CD8-positive, alpha-beta memory T cell (primary cell): ENCODE data around the gene CCDC106. TPM values are rescaled to one million over a fixed set of nuclear protein-coding genes. Genes with fewer than 3 reads are reported as not detected.

Source experiments
- CTCF ChIA-PET: fragments of 350-600 bp; sonication (Branson Sonifier 250); formaldehyde crosslinking; loops from one replicate; lab custom pipeline; 2021; ENCODE audit warnings: antibody characterized with exemption; lab: Charles Lee
- POLR2A ChIA-PET: fragments of 350-600 bp; sonication (Branson Sonifier 250); formaldehyde crosslinking; loops from one replicate; lab custom pipeline; 2021; ENCODE audit warnings: antibody characterized with exemption; lab: Charles Lee
- DNase-seq, 5 donors: peaks; one replicate each; pipeline versions ENCODE4 v3.0.0 to v3.0.0-alpha.2; 2020 to 2022; ENCODE audit warnings: mixed read lengths in 1 of 5
- H3K27ac ChIP-seq: one replicate; pipeline ENCODE4 v1.7.0; 2013; ENCODE audit warnings: low read depth, mild to moderate bottlenecking, low read length, moderate library complexity
- H3K27me3 ChIP-seq: 2 replicates; pipeline ENCODE4 v1.7.0; 2013; ENCODE audit warnings: low read length, mild to moderate bottlenecking; ENCODE audit not compliant: insufficient read depth, poor library complexity, severe bottlenecking
- H3K36me3 ChIP-seq: 2 replicates; pipeline ENCODE4 v1.7.0; 2013; ENCODE audit warnings: mild to moderate bottlenecking, low read length, moderate library complexity; ENCODE audit not compliant: insufficient read depth
- H3K4me1 ChIP-seq: 2 replicates; pipeline ENCODE4 v1.7.0; 2013; ENCODE audit warnings: mild to moderate bottlenecking, low read length, moderate library complexity; ENCODE audit not compliant: insufficient read depth
- H3K4me3 ChIP-seq: 2 replicates; pipeline ENCODE4 v1.7.0; 2013; ENCODE audit warnings: mild to moderate bottlenecking, low read length
- H3K9me3 ChIP-seq: 2 replicates; pipeline ENCODE4 v1.7.0; 2013; ENCODE audit warnings: mild to moderate bottlenecking, low read length
- H3K27ac Mint-ChIP-seq, 8 donors: one replicate each; pipeline ENCODE4 v1.8.0; 2020 to 2021; ENCODE audit warnings: mixed read lengths in 8 of 8, mild to moderate bottlenecking in 6 of 8, inconsistent platforms in 3 of 8, moderate library complexity in 3 of 8
- H3K27me3 Mint-ChIP-seq, 2 donors: one replicate each; pipeline ENCODE4 v1.8.0; 2020 to 2021; ENCODE audit warnings: mixed read lengths in 2 of 2, mild to moderate bottlenecking in 1 of 2, moderate library complexity in 1 of 2
- H3K36me3 Mint-ChIP-seq, 3 donors: one replicate each; pipeline ENCODE4 v1.8.0; 2020 to 2021; ENCODE audit warnings: mixed read lengths in 3 of 3, inconsistent platforms in 1 of 3, mild to moderate bottlenecking in 1 of 3
- H3K4me1 Mint-ChIP-seq, 3 donors: one replicate each; pipeline ENCODE4 v1.8.0; 2020 to 2021; ENCODE audit warnings: mixed read lengths in 3 of 3, inconsistent platforms in 1 of 3, mild to moderate bottlenecking in 1 of 3
- H3K4me3 Mint-ChIP-seq, 7 donors: one replicate each; pipeline ENCODE4 v1.8.0; 2020 to 2021; ENCODE audit warnings: mixed read lengths in 7 of 7, mild to moderate bottlenecking in 6 of 7, moderate library complexity in 4 of 7, inconsistent platforms in 2 of 7
- H3K9me3 Mint-ChIP-seq, 5 donors: one replicate each; pipeline ENCODE4 v1.8.0; 2020 to 2022; ENCODE audit warnings: mixed read lengths in 5 of 5, mild to moderate bottlenecking in 3 of 5, moderate library complexity in 2 of 5, inconsistent platforms in 1 of 5
- polyA plus RNA-seq: library from polyadenylated mRNA; unstranded; fragments of 300-500 nt; fragmentation: Illumina TruSeq; gene quantifications from one replicate; pipeline ENCODE4 v1.2.3, GENCODE V29; 2021
- total RNA-seq, 2 experiments: library from RNA; stranded (reverse); gene quantifications; one replicate each; pipeline ENCODE4 v1.2.3, GENCODE V29; 2021

Gene CCDC106
- total and polyA plus RNA-seq, 3 experiments from 2014 or later, result 0.54 to 2.2 (median 2.0) TPM

GRCh38 chr19:55689411-55690108 lies 41.5 kb downstream of the CCDC106 start:
- Mint-ChIP-seq H3K4me1 (peaks cover 3 to 23% (median 5%) of the 10 kb centered on the region in 3 donors), H3K27me3 (no peaks in the 10 kb centered on the region), H3K27ac (no peak overlapping the region), H3K36me3 (peaks cover 0 to 79% (median 7%) of the 10 kb centered on the region in 3 donors), H3K9me3 (no peaks in the 10 kb centered on the region), H3K4me3 (no peak overlapping the region)
- POLR2A ChIA-PET, result no interaction called here
- no peaks in the 10 kb centered on the region for H3K9me3 ChIP-seq
- no peak overlapping the region for H3K27ac ChIP-seq
- H3K4me3 ChIP-seq, result no peak overlapping the region
- peaks cover 39% of the 10 kb centered on the region for H3K36me3 ChIP-seq
- DNase-seq, result peak in 1 of 5 donors; percentile 45
- no peaks in the 10 kb centered on the region for H3K27me3 ChIP-seq
- CTCF ChIA-PET, result no interaction called here
- H3K4me1 ChIP-seq, result no peaks in the 10 kb centered on the region

GRCh38 chr19:55690109-55690768 lies 42.2 kb downstream of the CCDC106 start:
- peaks cover 0 to 78% (median 7%) of the 10 kb centered on the region in 3 donors for H3K36me3 Mint-ChIP-seq

GRCh38 chr19:55690769-55691545 lies 42.9 kb downstream of the CCDC106 start:
- Histone ChIP-seq H3K4me1 (no peaks in the 10 kb centered on the region), H3K9me3 (no peaks in the 10 kb centered on the region), H3K27me3 (no peaks in the 10 kb centered on the region), H3K4me3 (no peak overlapping the region), H3K36me3 (peaks cover 31% of the 10 kb centered on the region), H3K27ac (no peak overlapping the region)
- peaks cover 3 to 13% (median 3%) of the 10 kb centered on the region in 3 donors for H3K4me1 Mint-ChIP-seq
- peak in 1 of 5 donors; percentile 30 for DNase-seq
- H3K27ac Mint-ChIP-seq, result no peak overlapping the region
- H3K27me3 Mint-ChIP-seq, result no peaks in the 10 kb centered on the region
- POLR2A ChIA-PET, result no interaction called here
- H3K4me3 Mint-ChIP-seq, result no peak overlapping the region
- H3K9me3 Mint-ChIP-seq, result no peaks in the 10 kb centered on the region
- CTCF ChIA-PET, result no interaction called here
- H3K36me3 Mint-ChIP-seq, result peaks cover 0 to 77% (median 7%) of the 10 kb centered on the region in 3 donors

More at GRCh38 chr19:55690109-55690768, 42.2 kb downstream of the CCDC106 start:
- Histone ChIP-seq H3K4me3 (no peak overlapping the region), H3K27ac (no peak overlapping the region), H3K4me1 (no peaks in the 10 kb centered on the region), H3K36me3 (peaks cover 32% of the 10 kb centered on the region), H3K9me3 (no peaks in the 10 kb centered on the region), H3K27me3 (no peaks in the 10 kb centered on the region)
- peaks cover 3 to 18% (median 5%) of the 10 kb centered on the region in 3 donors for H3K4me1 Mint-ChIP-seq
- POLR2A ChIA-PET, result no interaction called here
- H3K4me3 Mint-ChIP-seq, result no peak overlapping the region
- CTCF ChIA-PET, result no interaction called here
- no peaks in the 10 kb centered on the region for H3K27me3 Mint-ChIP-seq
- H3K9me3 Mint-ChIP-seq, result no peaks in the 10 kb centered on the region
- H3K27ac Mint-ChIP-seq, result no peak overlapping the region
- peak in 1 of 5 donors; percentile 40 for DNase-seq

GRCh38 chr19:55691561-55692481 lies 43.8 kb downstream of the CCDC106 start:
- no peaks in the 10 kb centered on the region for H3K9me3 ChIP-seq
- Mint-ChIP-seq H3K27ac (peak overlapping the region in 1 of 8 donors; percentile 79), H3K4me3 (no peak overlapping the region), H3K27me3 (no peaks in the 10 kb centered on the region), H3K4me1 (peaks cover 0 to 6% (median 0%) of the 10 kb centered on the region in 3 donors), H3K9me3 (no peaks in the 10 kb centered on the region), H3K36me3 (peaks cover 0 to 78% (median 7%) of the 10 kb centered on the region in 3 donors)
- peaks cover 28% of the 10 kb centered on the region for H3K36me3 ChIP-seq
- H3K27ac ChIP-seq, result no peak overlapping the region
- DNase-seq, result peak in 1 of 5 donors; percentile 46
- H3K27me3 ChIP-seq, result no peaks in the 10 kb centered on the region
- H3K4me3 ChIP-seq, result no peak overlapping the region
- CTCF ChIA-PET, result no interaction called here
- POLR2A ChIA-PET, result no interaction called here
- H3K4me1 ChIP-seq, result no peaks in the 10 kb centered on the region

- H3K4me3 ChIP-seq, result no peak overlapping the region
- H3K4me1 Mint-ChIP-seq, result no peaks in the 10 kb centered on the region
- H3K9me3 ChIP-seq, result no peaks in the 10 kb centered on the region
- peak in 1 of 5 donors; percentile 39 for DNase-seq
- no peak overlapping the region for H3K27ac Mint-ChIP-seq
- no peak overlapping the region for H3K27ac ChIP-seq
- no peaks in the 10 kb centered on the region for H3K27me3 Mint-ChIP-seq
- no peaks in the 10 kb centered on the region for H3K27me3 ChIP-seq
- H3K36me3 Mint-ChIP-seq, result peaks cover 0 to 79% (median 7%) of the 10 kb centered on the region in 3 donors
- peaks cover 28% of the 10 kb centered on the region for H3K36me3 ChIP-seq
- no peaks in the 10 kb centered on the region for H3K4me1 ChIP-seq
- POLR2A ChIA-PET, result no interaction called here
- H3K9me3 Mint-ChIP-seq, result no peaks in the 10 kb centered on the region
- CTCF ChIA-PET, result no interaction called here
- H3K4me3 Mint-ChIP-seq, result no peak overlapping the region
Observed at GRCh38 chr19:55692681-55693081, 44.7 kb downstream of the CCDC106 start.

- no peaks in the 10 kb centered on the region for H3K4me1 ChIP-seq
- no peaks in the 10 kb centered on the region for H3K9me3 ChIP-seq
- Mint-ChIP-seq H3K9me3 (no peaks in the 10 kb centered on the region), H3K27ac (no peak overlapping the region), H3K4me3 (no peak overlapping the region), H3K4me1 (no peaks in the 10 kb centered on the region), H3K27me3 (no peaks in the 10 kb centered on the region), H3K36me3 (peaks cover 0 to 78% (median 7%) of the 10 kb centered on the region in 3 donors)
- ChIA-PET POLR2A (no interaction called here), CTCF (no interaction called here)
- no peak overlapping the region for H3K4me3 ChIP-seq
- H3K27me3 ChIP-seq, result no peaks in the 10 kb centered on the region
- peak in 1 of 5 donors; percentile 42 for DNase-seq
- H3K36me3 ChIP-seq, result peaks cover 28% of the 10 kb centered on the region
- H3K27ac ChIP-seq, result no peak overlapping the region
Observed at GRCh38 chr19:55693336-55693974, 45.4 kb downstream of the CCDC106 start.

- no peaks in the 10 kb centered on the region for H3K4me1 ChIP-seq
- H3K27me3 ChIP-seq, result no peaks in the 10 kb centered on the region
- Mint-ChIP-seq H3K36me3 (peaks cover 0 to 78% (median 7%) of the 10 kb centered on the region in 3 donors), H3K4me3 (no peak overlapping the region), H3K4me1 (no peaks in the 10 kb centered on the region), H3K27ac (no peak overlapping the region), H3K27me3 (no peaks in the 10 kb centered on the region), H3K9me3 (no peaks in the 10 kb centered on the region)
- no peak overlapping the region for H3K4me3 ChIP-seq
- H3K27ac ChIP-seq, result no peak overlapping the region
- H3K36me3 ChIP-seq, result peaks cover 27% of the 10 kb centered on the region
- ChIA-PET POLR2A (no interaction called here), CTCF (no interaction called here)
- DNase-seq, result no peak
- no peaks in the 10 kb centered on the region for H3K9me3 ChIP-seq
Observed at GRCh38 chr19:55694241-55694655, 46.2 kb downstream of the CCDC106 start.
